ENCODE data around the gene ZNF664. TPM values are rescaled to one million over a fixed set of nuclear protein-coding genes. Genes with fewer than 3 reads are reported as not detected.

ZNF664 gene
- total and polyA plus RNA-seq, 2 of the 13 experiments (the other 11 are each of a cell fraction or from before 2014, with no cell fraction given) = 43.9 to 56.5 TPM

DNA sequence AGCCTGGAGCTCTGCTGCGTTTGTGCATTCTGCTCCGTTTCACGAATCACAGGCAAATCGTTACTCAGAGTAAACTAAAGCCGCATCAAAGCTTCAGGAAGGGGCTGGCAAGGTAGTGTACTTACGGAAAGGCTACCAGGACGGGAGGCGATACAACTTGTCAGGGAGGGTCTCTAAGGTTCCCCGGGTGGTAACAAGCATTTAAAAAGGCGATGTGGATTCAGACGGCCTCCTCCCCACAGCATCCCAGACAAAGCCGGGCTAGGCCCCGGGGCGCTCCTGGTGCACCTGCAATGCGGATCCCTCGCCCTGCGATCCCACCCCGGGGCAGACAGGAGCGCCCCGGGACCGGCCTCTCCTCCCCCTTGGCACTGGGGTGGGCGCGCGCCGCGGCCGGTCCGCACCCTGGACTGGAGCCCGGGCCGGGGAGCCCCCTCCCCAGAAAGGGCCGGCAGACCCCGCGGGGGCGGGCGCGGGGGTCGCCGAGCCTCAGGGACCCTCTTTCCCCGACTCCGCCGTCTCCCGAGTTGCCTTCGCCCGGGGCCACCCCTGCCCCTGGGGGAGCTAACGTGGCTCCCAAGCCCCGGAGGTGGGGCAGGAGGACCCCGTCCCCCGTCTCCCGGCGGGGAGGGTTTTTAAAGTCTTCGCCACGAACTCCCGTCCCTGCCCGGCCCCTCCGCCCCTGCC is 1.1 kb upstream of the ZNF664 start (continued):
- TF ChIP-seq ZNF883 (CRISPR knock-in tag; IDR thresholded peaks at IDR 0.05; ENCODE audit: not compliant biosample characterization) (no peak), SPEN (CRISPR knock-in tag; IDR thresholded peaks at IDR 0.05; ENCODE audit: low read depth) (0 out of 2 replicates have a peak, but pooled peaks have one; percentile 3), PITX1 (CRISPR knock-in tag; IDR thresholded peaks at IDR 0.05) (peak; percentile 32; the same call in 1 of the 2 replicates), JDP2 (CRISPR knock-in tag; IDR thresholded peaks at IDR 0.05; ENCODE audit: borderline replicate concordance) (no peak), RBFOX2 (IDR thresholded peaks at IDR 0.05; ENCODE audit: low read depth, low read length) (peak; percentile 43; the same call in 1 of the 2 replicates), FOXP1 (IDR thresholded peaks at IDR 0.05) (no peak), FOXP1 (CRISPR knock-in tag; IDR thresholded peaks at IDR 0.05) (no peak), ZNF7 (CRISPR knock-in tag; IDR thresholded peaks at IDR 0.05) (no peak), ZNF678 (CRISPR knock-in tag; IDR thresholded peaks at IDR 0.05) (no peak), MZF1 (CRISPR knock-in tag; IDR thresholded peaks at IDR 0.05; ENCODE audit: borderline replicate concordance) (no peak), FOSL2 (CRISPR knock-in tag; IDR thresholded peaks at IDR 0.05) (no peak), TCF7 (IDR thresholded peaks at IDR 0.05; ENCODE audit: low read depth) (0 out of 2 replicates have a peak, but pooled peaks have one; percentile 11), ZNF772 (CRISPR knock-in tag; IDR thresholded peaks at IDR 0.05) (no peak), ZFX (CRISPR knock-in tag; IDR thresholded peaks at IDR 0.05; ENCODE audit: low read depth) (peak; percentile 81), CBX2 (IDR thresholded peaks at IDR 0.05; ENCODE audit: low read depth, low read length) (no peak), CBX2 (CRISPR knock-in tag; IDR thresholded peaks at IDR 0.05; ENCODE audit: low read depth) (no peak), HOXA3 (CRISPR knock-in tag; IDR thresholded peaks at IDR 0.05) (peak; percentile 19; the same call in 1 of the 2 replicates), HOXA7 (CRISPR knock-in tag; IDR thresholded peaks at IDR 0.05) (no peak), IKZF1 (IDR thresholded peaks at IDR 0.05) (no peak), RFX5 (IDR thresholded peaks at IDR 0.05; ENCODE audit: low read depth, low read length) (no peak), JUN (CRISPR knock-in tag; IDR thresholded peaks at IDR 0.05) (no peak), SKI (IDR thresholded peaks at IDR 0.05; ENCODE audit: partially characterized antibody) (no peak), ELF3 (CRISPR knock-in tag; IDR thresholded peaks at IDR 0.05) (0 out of 2 replicates have a peak, but pooled peaks have one; percentile 12)
- TF ChIP-seq, protein P1, sequence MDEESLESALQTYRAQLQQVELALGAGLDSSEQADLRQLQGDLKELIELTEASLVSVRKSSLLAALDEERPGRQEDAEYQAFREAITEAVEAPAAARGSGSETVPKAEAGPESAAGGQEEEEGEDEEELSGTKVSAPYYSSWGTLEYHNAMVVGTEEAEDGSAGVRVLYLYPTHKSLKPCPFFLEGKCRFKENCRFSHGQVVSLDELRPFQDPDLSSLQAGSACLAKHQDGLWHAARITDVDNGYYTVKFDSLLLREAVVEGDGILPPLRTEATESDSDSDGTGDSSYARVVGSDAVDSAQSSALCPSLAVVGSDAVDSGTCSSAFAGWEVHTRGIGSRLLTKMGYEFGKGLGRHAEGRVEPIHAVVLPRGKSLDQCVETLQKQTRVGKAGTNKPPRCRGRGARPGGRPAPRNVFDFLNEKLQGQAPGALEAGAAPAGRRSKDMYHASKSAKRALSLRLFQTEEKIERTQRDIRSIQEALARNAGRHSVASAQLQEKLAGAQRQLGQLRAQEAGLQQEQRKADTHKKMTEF (CRISPR knock-in tag; IDR thresholded peaks at IDR 0.05) = peak; percentile 30; the same call in 1 of the 2 replicates
- TF ChIP-seq, protein P2, sequence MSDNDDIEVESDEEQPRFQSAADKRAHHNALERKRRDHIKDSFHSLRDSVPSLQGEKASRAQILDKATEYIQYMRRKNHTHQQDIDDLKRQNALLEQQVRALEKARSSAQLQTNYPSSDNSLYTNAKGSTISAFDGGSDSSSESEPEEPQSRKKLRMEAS (IDR thresholded peaks at IDR 0.05) = peak; percentile 42; the same call in 1 of the 2 replicates
- TF ChIP-seq, protein P3, sequence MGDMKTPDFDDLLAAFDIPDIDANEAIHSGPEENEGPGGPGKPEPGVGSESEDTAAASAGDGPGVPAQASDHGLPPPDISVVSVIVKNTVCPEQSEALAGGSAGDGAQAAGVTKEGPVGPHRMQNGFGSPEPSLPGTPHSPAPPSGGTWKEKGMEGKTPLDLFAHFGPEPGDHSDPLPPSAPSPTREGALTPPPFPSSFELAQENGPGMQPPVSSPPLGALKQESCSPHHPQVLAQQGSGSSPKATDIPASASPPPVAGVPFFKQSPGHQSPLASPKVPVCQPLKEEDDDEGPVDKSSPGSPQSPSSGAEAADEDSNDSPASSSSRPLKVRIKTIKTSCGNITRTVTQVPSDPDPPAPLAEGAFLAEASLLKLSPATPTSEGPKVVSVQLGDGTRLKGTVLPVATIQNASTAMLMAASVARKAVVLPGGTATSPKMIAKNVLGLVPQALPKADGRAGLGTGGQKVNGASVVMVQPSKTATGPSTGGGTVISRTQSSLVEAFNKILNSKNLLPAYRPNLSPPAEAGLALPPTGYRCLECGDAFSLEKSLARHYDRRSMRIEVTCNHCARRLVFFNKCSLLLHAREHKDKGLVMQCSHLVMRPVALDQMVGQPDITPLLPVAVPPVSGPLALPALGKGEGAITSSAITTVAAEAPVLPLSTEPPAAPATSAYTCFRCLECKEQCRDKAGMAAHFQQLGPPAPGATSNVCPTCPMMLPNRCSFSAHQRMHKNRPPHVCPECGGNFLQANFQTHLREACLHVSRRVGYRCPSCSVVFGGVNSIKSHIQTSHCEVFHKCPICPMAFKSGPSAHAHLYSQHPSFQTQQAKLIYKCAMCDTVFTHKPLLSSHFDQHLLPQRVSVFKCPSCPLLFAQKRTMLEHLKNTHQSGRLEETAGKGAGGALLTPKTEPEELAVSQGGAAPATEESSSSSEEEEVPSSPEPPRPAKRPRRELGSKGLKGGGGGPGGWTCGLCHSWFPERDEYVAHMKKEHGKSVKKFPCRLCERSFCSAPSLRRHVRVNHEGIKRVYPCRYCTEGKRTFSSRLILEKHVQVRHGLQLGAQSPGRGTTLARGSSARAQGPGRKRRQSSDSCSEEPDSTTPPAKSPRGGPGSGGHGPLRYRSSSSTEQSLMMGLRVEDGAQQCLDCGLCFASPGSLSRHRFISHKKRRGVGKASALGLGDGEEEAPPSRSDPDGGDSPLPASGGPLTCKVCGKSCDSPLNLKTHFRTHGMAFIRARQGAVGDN (CRISPR knock-in tag; IDR thresholded peaks at IDR 0.05) = peak; percentile 8; the same call in 1 of the 2 replicates
- TF ChIP-seq, protein P4, sequence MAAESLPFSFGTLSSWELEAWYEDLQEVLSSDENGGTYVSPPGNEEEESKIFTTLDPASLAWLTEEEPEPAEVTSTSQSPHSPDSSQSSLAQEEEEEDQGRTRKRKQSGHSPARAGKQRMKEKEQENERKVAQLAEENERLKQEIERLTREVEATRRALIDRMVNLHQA (CRISPR knock-in tag; IDR thresholded peaks at IDR 0.05) = no peak
